NCI-H128 (cell line): Measurements from ENCODE around the gene RHBDL1.

Experiments
- DNase-seq: peaks from one replicate; lab custom pipeline; 2025; ENCODE audit not compliant: unreplicated experiment; lab: John Stamatoyannopoulos, UW

Gene RHBDL1

GRCh38 chr16:717450-718245 lies 42.2 kb downstream of the RHBDL1 start:
- no peak for DNase-seq

DNA sequence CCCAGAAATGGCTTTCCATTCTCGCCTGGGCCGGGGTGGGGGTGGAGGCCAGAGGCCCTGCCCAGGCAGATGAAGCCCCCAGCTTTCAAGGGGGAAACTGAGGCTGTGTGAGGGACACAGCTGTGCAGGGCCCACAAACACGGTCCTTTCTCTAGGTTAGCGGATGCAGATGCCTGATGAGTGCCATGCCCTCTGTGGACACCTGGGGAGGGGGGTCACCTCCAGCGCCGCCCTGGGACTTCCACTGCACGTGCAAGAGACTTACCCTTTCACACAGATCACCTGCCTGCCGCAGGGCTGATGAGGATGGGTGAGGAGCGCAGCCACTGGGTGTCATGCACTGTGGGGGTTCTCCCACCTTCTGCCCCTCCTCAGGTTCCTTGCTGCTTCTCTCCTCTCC lies 42.9 kb downstream of the RHBDL1 start:
- no peak for DNase-seq

GRCh38 chr16:718922-719321 lies 43.5 kb downstream of the RHBDL1 start:
- no peak for DNase-seq

DNA sequence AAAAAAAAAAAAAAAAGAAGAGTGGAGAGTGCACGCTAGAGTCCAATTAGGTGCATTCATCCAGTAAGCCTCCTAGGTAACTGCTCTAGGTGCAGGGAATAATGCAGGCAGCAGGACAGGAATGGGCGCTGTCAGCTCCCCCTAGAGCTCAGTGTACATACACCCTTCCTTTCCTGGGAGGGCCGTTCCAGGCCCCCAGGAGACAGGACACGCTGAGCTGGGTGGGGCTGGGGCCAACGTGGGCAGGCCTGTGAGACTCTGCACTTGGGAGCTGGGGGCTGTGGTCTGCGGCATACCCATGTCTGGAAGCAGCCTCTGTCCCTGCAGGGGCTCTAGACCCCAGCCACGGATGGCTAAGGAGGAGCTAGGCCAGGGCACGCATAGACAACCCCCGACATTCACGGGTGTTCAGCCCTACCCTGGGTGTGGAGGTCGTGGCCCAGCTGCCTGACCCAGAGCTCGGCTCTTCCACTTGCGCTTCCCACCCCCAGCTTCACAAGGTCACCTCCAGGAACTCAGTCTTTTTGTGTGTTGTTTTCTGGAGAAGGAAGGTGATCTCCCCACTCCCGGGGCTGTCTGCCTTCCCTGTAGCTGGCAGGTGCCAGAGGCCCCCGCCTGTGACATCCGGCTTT lies 44.5 kb downstream of the RHBDL1 start:
- no peak for DNase-seq

DNA sequence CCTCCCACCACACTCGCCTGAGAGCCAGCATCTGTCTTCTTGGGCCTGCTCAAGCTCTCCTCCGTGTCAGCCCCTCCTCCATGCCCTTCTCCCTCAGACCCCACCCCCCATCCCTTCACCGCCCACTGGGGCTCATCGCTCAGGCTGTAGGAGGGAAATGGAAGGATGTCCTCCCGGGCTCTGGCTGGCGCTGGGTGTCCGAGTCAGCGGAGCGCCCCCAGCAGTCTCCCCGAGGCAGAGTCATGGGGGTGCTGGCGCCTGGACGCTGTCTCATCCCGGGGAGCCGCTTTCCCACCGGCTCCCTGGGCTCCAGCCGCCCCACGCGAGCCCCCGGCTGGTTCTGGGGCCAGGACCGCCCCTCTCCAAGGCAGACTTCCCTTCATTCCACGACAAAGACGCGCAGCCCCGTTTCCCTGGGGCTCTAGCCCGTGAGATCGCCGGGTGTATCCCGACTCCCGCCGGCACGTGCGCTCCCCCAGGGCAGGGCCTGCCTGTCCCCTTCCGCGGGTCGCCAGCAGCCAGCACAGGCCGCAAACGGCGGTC lies 45.0 kb downstream of the RHBDL1 start:
- no peak for DNase-seq

DNA sequence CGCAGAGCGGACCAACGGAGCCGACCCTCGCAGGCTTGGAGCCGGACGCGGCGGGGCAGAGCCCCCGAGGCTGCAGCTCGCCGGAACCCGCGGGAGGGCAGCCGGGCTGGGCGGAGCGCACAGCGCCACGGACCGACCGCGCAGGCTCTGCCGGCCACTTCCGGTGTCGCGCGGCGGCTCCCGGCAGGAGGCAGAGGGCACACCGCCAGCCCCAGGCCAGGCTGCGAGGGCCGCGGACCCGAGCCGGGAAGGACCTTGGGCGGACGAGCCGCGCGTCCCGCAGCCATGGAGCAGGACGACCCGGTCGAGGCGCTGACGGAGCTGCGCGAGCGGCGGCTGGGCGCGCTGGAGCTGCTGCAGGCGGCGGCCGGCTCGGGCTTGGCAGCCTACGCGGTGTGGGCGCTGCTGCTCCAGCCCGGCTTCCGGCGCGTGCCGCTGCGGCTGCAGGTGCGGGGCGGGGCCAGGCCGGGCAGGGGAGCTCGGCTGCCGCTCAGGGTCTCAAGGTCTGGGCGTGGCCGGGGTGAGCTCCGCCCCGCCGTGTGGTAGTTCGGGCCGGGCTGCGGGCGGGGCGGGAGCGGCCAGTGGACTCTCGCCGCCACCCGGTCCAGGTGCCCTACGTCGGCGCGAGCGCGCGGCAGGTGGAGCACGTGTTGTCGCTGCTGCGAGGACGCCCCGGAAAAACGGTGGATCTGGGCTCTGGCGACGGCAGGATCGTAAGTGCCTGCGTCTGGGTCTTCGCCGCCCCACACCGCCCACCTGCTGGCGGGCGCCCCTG lies 45.7 kb downstream of the RHBDL1 start, which contains the start of gene ANTKMT:
Gene ANTKMT, plus strand, starts transcription at position 157 of the 775 bp plus-strand sequence. Its CDS starts 129 bp downstream, at position 286.
- DNase-seq: peak; percentile 67

DNA sequence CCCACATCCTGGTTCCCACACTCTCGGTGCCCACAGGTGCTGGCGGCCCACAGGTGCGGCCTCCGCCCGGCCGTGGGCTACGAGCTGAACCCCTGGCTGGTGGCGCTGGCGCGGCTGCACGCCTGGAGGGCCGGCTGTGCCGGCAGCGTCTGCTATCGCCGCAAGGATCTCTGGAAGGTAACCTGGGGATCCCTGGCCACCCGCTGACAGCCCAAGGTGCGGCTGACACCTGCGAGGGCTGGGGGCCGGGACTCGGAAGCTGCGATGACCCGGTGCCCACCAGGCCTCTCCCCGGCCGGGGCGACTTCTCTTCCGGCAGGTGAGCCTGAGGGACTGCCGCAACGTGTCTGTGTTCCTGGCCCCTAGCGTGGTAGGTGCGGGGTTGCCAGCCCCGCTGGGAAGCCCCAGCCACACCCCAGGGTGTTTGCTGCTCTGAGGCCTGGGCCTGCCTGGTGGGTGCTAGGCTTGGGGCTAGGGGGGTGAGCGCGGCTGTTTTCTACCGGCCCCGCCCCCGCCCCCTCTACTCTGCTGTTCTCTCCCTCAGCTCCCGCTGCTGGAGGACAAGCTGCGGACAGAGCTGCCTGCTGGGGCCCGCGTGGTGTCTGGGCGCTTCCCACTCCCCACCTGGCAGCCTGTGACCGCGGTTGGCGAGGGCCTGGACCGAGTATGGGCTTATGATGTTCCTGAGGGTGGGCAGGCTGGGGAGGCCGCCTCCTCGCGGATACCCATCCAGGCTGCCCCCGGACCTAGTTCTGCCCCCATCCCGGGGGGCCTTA lies 46.5 kb downstream of the RHBDL1 start:
- no peak for DNase-seq

- DNase-seq: no peak
Measured at GRCh38 chr16:722835-723633, 47.6 kb downstream of the RHBDL1 start.

DNA sequence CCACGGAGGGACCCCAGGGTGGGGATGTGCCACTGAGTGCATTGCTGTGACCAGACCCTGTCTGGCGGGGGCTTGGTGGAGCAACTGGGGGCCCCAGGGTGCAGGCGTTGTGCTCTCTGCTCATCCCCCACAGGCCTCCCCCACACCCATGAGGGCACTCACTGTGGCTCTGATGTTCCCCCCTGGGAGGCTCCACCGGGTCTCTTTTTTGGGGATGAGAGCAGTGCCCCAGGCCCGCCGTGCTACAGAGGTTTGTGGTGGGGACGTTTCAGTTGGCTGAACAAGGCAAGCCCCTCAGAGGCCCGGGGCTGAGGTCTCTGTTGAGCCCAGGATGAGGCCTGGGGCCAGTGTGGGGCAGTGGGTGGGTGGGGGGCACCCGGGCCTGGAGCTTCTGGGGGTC lies 48.2 kb downstream of the RHBDL1 start:
- no peak for DNase-seq

- DNase-seq: no peak
Measured at GRCh38 chr16:724188-725040, 48.9 kb downstream of the RHBDL1 start.

DNA sequence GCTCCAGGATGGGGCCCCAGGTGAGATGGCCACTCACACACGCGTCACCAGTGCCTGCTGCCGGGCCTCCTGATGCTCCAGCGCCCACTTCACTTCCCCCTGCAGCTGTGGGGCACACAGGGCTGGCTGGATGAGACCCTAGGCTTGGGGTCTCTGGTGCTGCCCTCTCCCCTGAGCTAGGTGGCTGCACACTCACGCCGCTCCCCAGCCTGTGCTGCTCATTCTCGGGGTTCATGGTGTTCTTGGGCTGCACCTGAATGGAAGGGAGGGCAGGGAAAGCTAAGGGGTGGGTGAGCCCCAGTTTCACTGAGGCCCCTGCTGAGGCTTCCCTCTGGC lies 49.5 kb downstream of the RHBDL1 start:
- no peak for DNase-seq

GRCh38 chr16:725463-726187 lies 50.2 kb downstream of the RHBDL1 start:
- DNase-seq: no peak

- DNase-seq: no peak
Measured at GRCh38 chr16:726188-726437, 50.6 kb downstream of the RHBDL1 start.

DNA sequence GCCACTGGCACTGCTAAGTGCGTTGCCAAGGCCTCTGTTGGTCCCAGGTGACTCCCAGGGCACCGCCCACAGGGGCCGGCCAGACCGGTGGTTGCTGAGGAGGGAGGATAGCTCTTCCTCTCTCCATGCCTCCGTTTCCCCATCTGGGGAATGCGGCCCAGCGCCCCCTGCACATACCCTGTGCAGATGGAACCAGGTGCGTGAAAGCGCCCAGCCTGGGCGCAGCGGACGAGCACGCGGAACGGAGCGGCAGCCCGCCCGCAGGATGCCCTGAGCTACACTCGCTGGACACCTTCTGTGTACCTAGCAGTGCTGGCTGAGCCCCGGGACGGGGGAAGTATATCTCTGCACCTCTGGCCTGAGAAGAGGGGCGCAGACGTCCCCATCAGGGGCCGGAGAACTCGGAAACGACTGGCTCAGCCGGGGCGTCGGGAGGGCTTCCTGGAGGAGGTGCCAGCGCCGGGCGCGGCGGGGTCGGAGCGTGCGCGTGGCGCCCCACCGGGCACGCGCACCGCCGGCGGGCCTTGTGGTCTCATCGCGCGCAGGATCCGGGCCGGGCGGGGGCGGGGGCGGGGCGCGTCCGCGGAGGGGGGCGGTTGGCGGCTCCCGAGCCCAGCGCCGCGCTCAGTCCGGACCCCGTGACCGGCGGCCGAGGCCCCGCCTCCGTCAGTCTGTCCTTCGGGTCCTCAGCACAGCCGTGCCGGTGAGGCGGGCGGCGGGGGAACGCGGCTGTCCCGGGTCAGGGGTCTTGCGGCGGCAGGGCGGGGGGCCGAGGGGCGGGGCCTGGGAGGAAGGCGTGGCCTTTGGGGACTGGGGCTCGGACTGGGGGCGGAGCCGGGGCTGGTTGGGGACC lies 51.2 kb downstream of the RHBDL1 start, which contains the start of the genes CCDC78 and HAGHL:
Gene CCDC78, minus strand, starts transcription at position 6 of the 853 bp plus-strand sequence. CDS start 76 bp downstream, outside the sequence.
Gene HAGHL, plus strand, starts transcription at position 669 of the 853 bp plus-strand sequence. CDS start 404 bp downstream, outside the sequence.
- DNase-seq: no peak

GRCh38 chr16:727291-727977 lies 52.0 kb downstream of the RHBDL1 start:
- no peak for DNase-seq
